ENCODE measurements around the gene SIN3A. TPM values are rescaled to one million over a fixed set of nuclear protein-coding genes. Genes with fewer than 3 reads are reported as not detected.

Gene SIN3A
- total and polyA plus RNA-seq, 2 of the 8 experiments (the other 6 are each of a cell fraction or from before 2014, with no cell fraction given): 69.5 to 109 TPM

DNA sequence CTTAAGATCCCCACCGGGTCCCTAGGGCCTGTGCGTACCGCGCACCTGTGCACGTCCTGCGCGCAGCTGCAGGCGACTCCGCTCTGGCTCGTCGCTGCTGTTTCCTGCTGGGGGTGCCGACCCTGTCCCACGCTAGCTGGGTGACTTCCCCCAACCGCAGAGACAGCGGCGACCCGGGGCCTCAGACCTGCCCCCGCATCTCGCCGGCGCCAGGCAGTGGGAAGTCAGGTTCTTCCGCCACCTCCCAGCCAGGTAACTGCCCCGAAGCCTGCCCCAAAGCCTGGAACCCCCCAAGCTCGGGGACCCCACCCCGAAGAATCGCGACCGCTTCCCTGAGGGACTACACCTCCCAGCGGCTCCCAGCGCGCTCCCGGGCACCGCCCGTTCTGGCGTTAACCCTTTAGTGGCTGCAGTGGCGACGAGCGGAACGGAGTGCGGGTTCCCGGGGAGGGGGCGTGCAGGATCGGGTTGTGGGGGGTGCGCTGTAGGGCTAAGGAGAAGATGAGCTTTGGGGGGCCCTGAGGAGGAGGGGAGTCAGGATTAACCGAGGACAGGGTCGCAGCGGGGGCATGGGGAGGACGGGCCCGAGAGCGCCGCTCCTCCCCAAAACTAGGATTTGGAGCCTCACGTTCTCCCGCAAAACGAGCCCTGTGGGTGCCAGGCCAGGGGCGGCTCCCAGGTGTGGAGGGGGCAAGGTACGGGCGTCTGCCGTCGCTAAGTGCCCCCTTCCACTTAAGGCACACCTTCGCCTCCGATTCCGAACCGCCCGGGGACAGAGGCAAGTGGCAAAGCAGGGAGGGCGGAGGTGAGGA lies 104.1 kb downstream of the SIN3A start (continued):
- TF ChIP-seq, protein P1, sequence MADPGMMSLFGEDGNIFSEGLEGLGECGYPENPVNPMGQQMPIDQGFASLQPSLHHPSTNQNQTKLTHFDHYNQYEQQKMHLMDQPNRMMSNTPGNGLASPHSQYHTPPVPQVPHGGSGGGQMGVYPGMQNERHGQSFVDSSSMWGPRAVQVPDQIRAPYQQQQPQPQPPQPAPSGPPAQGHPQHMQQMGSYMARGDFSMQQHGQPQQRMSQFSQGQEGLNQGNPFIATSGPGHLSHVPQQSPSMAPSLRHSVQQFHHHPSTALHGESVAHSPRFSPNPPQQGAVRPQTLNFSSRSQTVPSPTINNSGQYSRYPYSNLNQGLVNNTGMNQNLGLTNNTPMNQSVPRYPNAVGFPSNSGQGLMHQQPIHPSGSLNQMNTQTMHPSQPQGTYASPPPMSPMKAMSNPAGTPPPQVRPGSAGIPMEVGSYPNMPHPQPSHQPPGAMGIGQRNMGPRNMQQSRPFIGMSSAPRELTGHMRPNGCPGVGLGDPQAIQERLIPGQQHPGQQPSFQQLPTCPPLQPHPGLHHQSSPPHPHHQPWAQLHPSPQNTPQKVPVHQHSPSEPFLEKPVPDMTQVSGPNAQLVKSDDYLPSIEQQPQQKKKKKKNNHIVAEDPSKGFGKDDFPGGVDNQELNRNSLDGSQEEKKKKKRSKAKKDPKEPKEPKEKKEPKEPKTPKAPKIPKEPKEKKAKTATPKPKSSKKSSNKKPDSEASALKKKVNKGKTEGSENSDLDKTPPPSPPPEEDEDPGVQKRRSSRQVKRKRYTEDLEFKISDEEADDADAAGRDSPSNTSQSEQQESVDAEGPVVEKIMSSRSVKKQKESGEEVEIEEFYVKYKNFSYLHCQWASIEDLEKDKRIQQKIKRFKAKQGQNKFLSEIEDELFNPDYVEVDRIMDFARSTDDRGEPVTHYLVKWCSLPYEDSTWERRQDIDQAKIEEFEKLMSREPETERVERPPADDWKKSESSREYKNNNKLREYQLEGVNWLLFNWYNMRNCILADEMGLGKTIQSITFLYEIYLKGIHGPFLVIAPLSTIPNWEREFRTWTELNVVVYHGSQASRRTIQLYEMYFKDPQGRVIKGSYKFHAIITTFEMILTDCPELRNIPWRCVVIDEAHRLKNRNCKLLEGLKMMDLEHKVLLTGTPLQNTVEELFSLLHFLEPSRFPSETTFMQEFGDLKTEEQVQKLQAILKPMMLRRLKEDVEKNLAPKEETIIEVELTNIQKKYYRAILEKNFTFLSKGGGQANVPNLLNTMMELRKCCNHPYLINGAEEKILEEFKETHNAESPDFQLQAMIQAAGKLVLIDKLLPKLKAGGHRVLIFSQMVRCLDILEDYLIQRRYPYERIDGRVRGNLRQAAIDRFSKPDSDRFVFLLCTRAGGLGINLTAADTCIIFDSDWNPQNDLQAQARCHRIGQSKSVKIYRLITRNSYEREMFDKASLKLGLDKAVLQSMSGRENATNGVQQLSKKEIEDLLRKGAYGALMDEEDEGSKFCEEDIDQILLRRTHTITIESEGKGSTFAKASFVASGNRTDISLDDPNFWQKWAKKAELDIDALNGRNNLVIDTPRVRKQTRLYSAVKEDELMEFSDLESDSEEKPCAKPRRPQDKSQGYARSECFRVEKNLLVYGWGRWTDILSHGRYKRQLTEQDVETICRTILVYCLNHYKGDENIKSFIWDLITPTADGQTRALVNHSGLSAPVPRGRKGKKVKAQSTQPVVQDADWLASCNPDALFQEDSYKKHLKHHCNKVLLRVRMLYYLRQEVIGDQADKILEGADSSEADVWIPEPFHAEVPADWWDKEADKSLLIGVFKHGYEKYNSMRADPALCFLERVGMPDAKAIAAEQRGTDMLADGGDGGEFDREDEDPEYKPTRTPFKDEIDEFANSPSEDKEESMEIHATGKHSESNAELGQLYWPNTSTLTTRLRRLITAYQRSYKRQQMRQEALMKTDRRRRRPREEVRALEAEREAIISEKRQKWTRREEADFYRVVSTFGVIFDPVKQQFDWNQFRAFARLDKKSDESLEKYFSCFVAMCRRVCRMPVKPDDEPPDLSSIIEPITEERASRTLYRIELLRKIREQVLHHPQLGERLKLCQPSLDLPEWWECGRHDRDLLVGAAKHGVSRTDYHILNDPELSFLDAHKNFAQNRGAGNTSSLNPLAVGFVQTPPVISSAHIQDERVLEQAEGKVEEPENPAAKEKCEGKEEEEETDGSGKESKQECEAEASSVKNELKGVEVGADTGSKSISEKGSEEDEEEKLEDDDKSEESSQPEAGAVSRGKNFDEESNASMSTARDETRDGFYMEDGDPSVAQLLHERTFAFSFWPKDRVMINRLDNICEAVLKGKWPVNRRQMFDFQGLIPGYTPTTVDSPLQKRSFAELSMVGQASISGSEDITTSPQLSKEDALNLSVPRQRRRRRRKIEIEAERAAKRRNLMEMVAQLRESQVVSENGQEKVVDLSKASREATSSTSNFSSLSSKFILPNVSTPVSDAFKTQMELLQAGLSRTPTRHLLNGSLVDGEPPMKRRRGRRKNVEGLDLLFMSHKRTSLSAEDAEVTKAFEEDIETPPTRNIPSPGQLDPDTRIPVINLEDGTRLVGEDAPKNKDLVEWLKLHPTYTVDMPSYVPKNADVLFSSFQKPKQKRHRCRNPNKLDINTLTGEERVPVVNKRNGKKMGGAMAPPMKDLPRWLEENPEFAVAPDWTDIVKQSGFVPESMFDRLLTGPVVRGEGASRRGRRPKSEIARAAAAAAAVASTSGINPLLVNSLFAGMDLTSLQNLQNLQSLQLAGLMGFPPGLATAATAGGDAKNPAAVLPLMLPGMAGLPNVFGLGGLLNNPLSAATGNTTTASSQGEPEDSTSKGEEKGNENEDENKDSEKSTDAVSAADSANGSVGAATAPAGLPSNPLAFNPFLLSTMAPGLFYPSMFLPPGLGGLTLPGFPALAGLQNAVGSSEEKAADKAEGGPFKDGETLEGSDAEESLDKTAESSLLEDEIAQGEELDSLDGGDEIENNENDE (IDR thresholded peaks at IDR 0.05; ENCODE audit: insufficient replicate concordance, low read length): no peak
- no peak for TF ChIP-seq JUND (IDR thresholded peaks at IDR 0.05; ENCODE audit: low read length)
- TF ChIP-seq, protein P2, sequence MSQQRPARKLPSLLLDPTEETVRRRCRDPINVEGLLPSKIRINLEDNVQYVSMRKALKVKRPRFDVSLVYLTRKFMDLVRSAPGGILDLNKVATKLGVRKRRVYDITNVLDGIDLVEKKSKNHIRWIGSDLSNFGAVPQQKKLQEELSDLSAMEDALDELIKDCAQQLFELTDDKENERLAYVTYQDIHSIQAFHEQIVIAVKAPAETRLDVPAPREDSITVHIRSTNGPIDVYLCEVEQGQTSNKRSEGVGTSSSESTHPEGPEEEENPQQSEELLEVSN (IDR thresholded peaks at IDR 0.05): no peak
- TF ChIP-seq EZH2 (IDR thresholded peaks at IDR 0.05; ENCODE audit: low read depth, low read length, severe bottlenecking): no peak
- TF ChIP-seq ASH2L (IDR thresholded peaks at IDR 0.05; ENCODE audit: low read length): peak; percentile 85
- no peak for TF ChIP-seq SUZ12 (IDR thresholded peaks at IDR 0.05; ENCODE audit: low read length)
- TF ChIP-seq, protein P3, sequence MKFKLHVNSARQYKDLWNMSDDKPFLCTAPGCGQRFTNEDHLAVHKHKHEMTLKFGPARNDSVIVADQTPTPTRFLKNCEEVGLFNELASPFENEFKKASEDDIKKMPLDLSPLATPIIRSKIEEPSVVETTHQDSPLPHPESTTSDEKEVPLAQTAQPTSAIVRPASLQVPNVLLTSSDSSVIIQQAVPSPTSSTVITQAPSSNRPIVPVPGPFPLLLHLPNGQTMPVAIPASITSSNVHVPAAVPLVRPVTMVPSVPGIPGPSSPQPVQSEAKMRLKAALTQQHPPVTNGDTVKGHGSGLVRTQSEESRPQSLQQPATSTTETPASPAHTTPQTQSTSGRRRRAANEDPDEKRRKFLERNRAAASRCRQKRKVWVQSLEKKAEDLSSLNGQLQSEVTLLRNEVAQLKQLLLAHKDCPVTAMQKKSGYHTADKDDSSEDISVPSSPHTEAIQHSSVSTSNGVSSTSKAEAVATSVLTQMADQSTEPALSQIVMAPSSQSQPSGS (IDR thresholded peaks at IDR 0.05; ENCODE audit: low read length): no peak

All from H1 (cell line).